ENCODE measurements around the gene C16orf78. TPM values are rescaled to one million over a fixed set of nuclear protein-coding genes. Genes with fewer than 3 reads are reported as not detected.
A peak's percentile ranks its signal among the peaks of the same experiment; 100 is the strongest.

Gene C16orf78
- total and polyA plus RNA-seq, 2 of the 8 experiments (the other 6 are each of a cell fraction or from before 2014, with no cell fraction given), result not detected

- Histone ChIP-seq H3K27ac (ENCODE audit: low read depth, low read length) (no peak overlapping the region), H4K91ac (replicated peaks; ENCODE audit: insufficient read length, low read length) (no peak overlapping the region), H3K9ac (replicated peaks in 1 of 4; ENCODE audit: extremely low read depth in 1 of 4, low read depth in 3 of 4, low read length in 3 of 4) (no peak overlapping the region), H3K4ac (replicated peaks; ENCODE audit: insufficient read length, low read depth, low read length) (no peak overlapping the region), H2BK120ac (replicated peaks; ENCODE audit: low read depth, low read length) (no peak overlapping the region), H3K79me2 (ENCODE audit: control insufficient read depth in 1 of 2, insufficient read depth in 2 of 2, low read length in 2 of 2) (no peaks in the 10 kb centered on the region), H4K20me1 (replicated peaks in 1 of 2; ENCODE audit: control insufficient read depth in 1 of 2, insufficient read depth in 2 of 2, low read length in 2 of 2) (no peaks in the 10 kb centered on the region), H4K8ac (ENCODE audit: extremely low read depth, insufficient read depth, low read length) (no peak overlapping the region), H2BK12ac (ENCODE audit: low read depth, low read length) (no peak overlapping the region; the same call in 1 of the 2 replicates), H3K14ac (ENCODE audit: insufficient read length) (no peak overlapping the region), H3K36me3 (ENCODE audit: control insufficient read depth in 2 of 4, insufficient read depth in 4 of 4, low read length in 3 of 4) (no peaks in the 10 kb centered on the region), H3K27me3 (replicated peaks in 1 of 4; ENCODE audit: control insufficient read depth in 3 of 4, extremely low read depth in 1 of 4, insufficient read depth in 3 of 4, low read length in 3 of 4) (no peaks in the 10 kb centered on the region; a peak in 1 of 7 replicates), H3K4me2 (ENCODE audit: insufficient read depth in 1 of 2, low read depth in 2 of 2, low read length in 2 of 2) (no peak overlapping the region), H2BK5ac (ENCODE audit: low read depth, low read length) (no peak overlapping the region), H3K23me2 (ENCODE audit: low read depth, low read length) (no peaks in the 10 kb centered on the region), H2BK15ac (ENCODE audit: low read length) (peak overlapping the region; percentile 53; the same call in 1 of the 2 replicates), H3K9me3 (ENCODE audit: insufficient read depth in 2 of 2, low read depth in 1 of 2, low read length in 1 of 2) (no peaks in the 10 kb centered on the region), H3K4me1 (replicated peaks in 1 of 4; ENCODE audit: control insufficient read depth in 3 of 4, insufficient read depth in 4 of 4, low read length in 3 of 4) (no peaks in the 10 kb centered on the region), H2BK20ac (ENCODE audit: low read length) (no peak overlapping the region), H2AFZ (ENCODE audit: low read length) (no peak overlapping the region), H3K23ac (ENCODE audit: insufficient read length) (no peak overlapping the region), H3K79me1 (ENCODE audit: low read depth, low read length) (no peaks in the 10 kb centered on the region), H3K56ac (replicated peaks; ENCODE audit: insufficient read length, low read depth, low read length) (no peak overlapping the region), H3K4me3 (ENCODE audit: extremely low read depth in 1 of 4, insufficient read depth in 2 of 4, low read depth in 3 of 4, low read length in 4 of 4) (no peak overlapping the region), H2AK5ac (ENCODE audit: low read depth, low read length) (no peak overlapping the region), H4K5ac (ENCODE audit: insufficient read length, low read depth, low read length) (no peak overlapping the region), H3K18ac (ENCODE audit: extremely low read depth, low read length) (no peak overlapping the region)
- TF ChIP-seq ZNF274 (IDR thresholded peaks at IDR 0.05; ENCODE audit: borderline replicate concordance, extremely low read depth, low read length) (no peak), EP300 (IDR thresholded peaks at IDR 0.05; ENCODE audit: borderline replicate concordance in 1 of 2, low read depth in 2 of 2, low read length in 2 of 2) (no peak), SP2 (IDR thresholded peaks at IDR 0.05; ENCODE audit: low read length) (no peak), USF2 (IDR thresholded peaks at IDR 0.05; ENCODE audit: low read length) (no peak), CREB1 (IDR thresholded peaks at IDR 0.05) (no peak), BCL11A (IDR thresholded peaks at IDR 0.05; ENCODE audit: low read depth in 2 of 2, low read length in 2 of 2) (no peak), BACH1 (IDR thresholded peaks at IDR 0.05; ENCODE audit: low read length) (no peak), GABPA (IDR thresholded peaks at IDR 0.05; ENCODE audit: borderline replicate concordance, insufficient read depth, low read length) (no peak), JUN (IDR thresholded peaks at IDR 0.05; ENCODE audit: low read depth, low read length) (no peak), KDM4A (IDR thresholded peaks at IDR 0.05; ENCODE audit: low read depth, low read length, severe bottlenecking) (no peak)
- no peak for DNase-seq (ENCODE audit: low read depth in 1 of 2, low spot score in 2 of 2)
- WGBS, 2 experiments (ENCODE audit: extremely low coverage in 1 of 2, insufficient coverage in 1 of 2, insufficient read length in 1 of 2, insufficient replicate concordance in 2 of 2, low coverage in 1 of 2, low lambda C conversion rate in 2 of 2, missing lambda C conversion rate in 1 of 2), result 96% methylated on average over 4 of the region's 4 CpGs; no CpG with 5 or more reads in 1 of the 2 experiments
- no peak for FAIRE-seq
- ChIA-PET POLR2A (ENCODE audit: partially characterized antibody) (interaction anchor here (1.0 kb wide), 1 partner anchor 9 kb away, joined by 3 read pairs; no protein-coding TSS in a partner anchor), CTCF (ENCODE audit: partially characterized antibody) (interaction anchor here (1.2 to 8.0 kb wide), 3 partner anchors 7 to 510 kb away, joined by 3 to 67 read pairs (median 4); no protein-coding TSS in a partner anchor)
These were observed 31.9 kb upstream of the C16orf78 start for GRCh38 chr16:49341706-49342105.
